Fibroblast of pulmonary artery (primary cell): Measurements from ENCODE around the gene ADAM19.

Experiments
- DNase-seq: peaks from one replicate; pipeline ENCODE4 v3.0.0-alpha.2; 2010; ENCODE audit warnings: low read depth
- H3K4me3 ChIP-seq: replicated peaks from 2 replicates; pipeline ENCODE4 v1.5.1; 2011; ENCODE audit warnings: low read depth, mild to moderate bottlenecking, control low read depth, low read length, moderate library complexity
- TF ChIP-seq, protein P1 (sequence below): IDR thresholded peaks from 2 replicates; pipeline ENCODE4 v1.5.1; 2011; ENCODE audit warnings: mild to moderate bottlenecking, control low read depth, low read length, inconsistent platforms; ENCODE audit errors: missing control alignments

ADAM19 gene

DNA sequence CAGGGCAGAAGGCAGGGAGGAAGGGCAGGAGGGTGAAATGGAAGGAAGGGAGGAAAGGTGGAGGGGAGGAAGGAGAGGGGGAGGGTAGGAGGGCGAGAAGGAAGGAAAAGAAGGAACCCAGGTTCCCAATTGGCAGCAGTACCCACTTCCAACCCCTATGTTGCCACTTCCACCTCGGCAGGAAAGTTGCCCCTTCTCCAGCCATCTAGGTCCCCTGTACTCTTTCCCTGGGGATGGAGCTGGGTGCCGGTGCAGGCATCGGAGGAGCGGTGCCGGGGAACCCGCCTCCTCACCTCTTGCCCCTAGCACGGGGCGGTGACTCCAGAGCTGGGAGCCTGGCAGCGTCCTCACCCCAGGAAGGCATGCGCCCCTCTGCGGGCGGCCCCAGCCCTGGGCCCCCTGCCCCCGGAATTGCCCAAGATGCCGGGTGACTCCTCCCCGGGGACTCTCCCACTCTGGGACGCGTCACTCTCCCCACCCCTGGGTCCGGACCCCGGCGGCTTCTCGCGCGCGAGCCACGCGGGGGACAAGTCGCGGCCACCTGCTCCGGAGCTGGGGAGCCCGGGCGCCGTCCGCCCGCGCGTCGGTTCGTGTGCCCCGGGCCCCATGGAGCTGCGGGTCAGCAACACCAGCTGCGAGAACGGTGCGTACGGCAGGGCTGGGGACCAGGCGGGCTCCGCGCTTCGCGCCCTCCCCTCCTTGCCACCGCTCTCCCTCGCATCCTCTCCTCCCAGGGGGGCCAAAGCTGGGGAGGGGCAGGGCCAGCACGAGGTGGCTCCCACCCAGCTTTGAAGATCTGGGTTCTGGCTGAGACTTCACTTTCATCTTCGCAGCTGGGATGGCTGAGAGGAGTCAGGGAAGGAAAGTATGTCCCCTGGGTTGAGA lies 115.6 kb downstream of the ADAM19 start, which contains the start of gene NIPAL4:
Gene NIPAL4, plus strand, starts transcription at position 499 of the 885 bp plus-strand sequence. Its CDS starts 108 bp downstream, at position 607.
- peak within 1 kb of the TSS; percentile 41 for H3K4me3 ChIP-seq
- TF ChIP-seq, protein P1, sequence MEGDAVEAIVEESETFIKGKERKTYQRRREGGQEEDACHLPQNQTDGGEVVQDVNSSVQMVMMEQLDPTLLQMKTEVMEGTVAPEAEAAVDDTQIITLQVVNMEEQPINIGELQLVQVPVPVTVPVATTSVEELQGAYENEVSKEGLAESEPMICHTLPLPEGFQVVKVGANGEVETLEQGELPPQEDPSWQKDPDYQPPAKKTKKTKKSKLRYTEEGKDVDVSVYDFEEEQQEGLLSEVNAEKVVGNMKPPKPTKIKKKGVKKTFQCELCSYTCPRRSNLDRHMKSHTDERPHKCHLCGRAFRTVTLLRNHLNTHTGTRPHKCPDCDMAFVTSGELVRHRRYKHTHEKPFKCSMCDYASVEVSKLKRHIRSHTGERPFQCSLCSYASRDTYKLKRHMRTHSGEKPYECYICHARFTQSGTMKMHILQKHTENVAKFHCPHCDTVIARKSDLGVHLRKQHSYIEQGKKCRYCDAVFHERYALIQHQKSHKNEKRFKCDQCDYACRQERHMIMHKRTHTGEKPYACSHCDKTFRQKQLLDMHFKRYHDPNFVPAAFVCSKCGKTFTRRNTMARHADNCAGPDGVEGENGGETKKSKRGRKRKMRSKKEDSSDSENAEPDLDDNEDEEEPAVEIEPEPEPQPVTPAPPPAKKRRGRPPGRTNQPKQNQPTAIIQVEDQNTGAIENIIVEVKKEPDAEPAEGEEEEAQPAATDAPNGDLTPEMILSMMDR: no peak
- DNase-seq: no peak

DNA sequence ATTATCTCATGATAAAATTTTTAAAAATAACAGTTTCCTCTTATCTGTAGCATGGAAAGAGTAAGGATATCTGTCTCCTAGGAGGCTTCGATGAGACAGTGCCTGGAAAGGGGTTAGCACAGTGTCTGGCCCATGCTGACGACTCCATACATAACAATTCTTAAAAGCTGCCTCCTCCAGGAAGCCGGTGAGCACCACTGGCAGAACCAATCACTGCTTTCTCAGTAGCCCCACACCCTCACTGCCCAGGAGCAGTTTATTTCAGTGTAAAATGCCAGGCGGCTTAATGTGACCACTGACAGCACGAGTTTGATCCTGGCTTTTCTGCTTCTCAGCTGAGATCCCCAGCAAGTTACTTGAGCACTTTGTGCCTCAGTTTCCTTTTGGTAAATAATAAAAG lies 116.7 kb downstream of the ADAM19 start:
- TF ChIP-seq, protein P1: no peak
- no peak overlapping the region for H3K4me3 ChIP-seq
- DNase-seq: no peak

DNA sequence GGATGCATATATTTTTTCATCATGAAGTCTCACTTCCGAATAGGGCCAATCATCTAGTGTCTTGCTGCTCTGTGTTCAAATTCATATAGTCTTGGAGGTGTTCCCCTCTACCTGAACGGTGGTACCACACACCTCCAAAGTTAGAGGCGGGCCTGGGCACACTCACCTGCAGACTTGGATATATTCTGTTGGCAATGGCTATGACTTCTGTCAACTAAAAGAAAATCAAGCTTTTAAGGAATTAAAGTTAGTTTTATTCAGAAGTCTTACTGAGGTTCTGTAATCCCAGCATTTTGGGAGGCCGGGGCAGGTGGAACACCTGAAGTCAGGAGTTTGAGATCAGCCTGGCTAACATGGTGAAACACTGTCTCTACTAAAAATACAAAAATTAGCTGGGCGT lies 118.2 kb downstream of the ADAM19 start:
- no peak for DNase-seq
- H3K4me3 ChIP-seq: no peak overlapping the region
- TF ChIP-seq, protein P1: no peak

DNA sequence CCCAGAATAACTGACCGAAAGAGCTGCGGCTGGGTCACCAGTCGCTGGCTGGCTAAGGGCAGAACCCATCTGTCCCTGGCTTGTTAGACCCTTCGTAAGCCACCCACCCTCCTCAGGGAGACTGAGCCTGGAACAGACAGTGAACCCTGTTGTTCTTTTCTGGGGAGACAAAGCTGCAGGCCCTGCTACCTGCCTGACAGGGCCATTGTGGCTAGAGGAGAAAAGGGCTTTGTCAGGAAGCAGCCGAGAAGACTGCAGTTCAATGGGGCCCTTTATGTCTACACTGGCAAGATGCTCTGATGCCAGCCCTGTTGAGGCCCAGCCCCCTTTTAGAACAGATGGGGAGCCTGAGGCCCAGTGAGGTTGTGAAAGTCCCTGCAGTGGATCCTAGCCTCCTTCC lies 119.3 kb downstream of the ADAM19 start:
- TF ChIP-seq, protein P1: no peak
- DNase-seq: no peak

DNA sequence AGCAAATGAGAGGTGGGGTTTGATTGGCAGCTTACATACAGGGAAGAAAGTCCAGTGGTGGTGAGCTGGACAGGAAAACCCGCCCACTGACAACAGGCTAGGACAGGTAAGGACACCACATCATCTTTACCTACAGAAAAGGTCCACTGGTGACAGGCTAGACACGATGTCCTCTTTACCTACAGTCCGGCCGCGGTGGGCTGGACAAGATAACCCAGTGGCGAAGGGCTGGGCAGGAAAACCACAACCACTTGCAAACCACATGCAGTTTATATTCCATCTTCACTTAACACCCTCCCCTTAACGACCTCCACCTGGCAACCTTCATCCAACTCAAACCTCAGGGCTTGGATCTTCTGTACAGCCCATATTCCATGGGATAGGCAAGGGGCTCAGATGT lies 120.5 kb downstream of the ADAM19 start:
- TF ChIP-seq, protein P1: no peak
- no peak overlapping the region for H3K4me3 ChIP-seq
- DNase-seq: no peak

More for the DNA sequence above, 119.3 kb downstream of the ADAM19 start:
- H3K4me3 ChIP-seq: no peak overlapping the region

DNA sequence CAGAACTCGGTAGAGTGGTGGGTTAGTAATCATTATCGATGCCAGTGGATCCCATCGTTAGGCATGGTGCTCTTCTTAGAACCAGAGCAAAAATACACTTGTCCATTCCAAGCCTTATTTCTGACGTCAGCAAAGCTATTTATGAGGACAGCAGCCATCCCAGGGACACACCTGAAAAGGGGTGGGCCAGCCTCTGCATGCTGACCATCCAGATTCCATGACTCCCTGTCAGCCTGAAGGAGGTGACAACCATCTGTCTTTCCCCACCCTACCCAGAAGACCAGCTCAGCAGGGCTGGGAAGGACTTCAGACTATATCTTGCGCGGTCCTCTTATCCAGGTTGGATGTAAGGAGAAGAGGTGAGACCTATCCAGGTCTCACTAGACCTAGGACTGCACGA lies 121.3 kb downstream of the ADAM19 start:
- TF ChIP-seq, protein P1: no peak
- H3K4me3 ChIP-seq: no peak overlapping the region

More for the DNA sequence above, 121.3 kb downstream of the ADAM19 start:
- no peak for DNase-seq
